GM12878 (cell line): ENCODE results near the gene SORCS2. TPM values are rescaled to one million over a fixed set of nuclear protein-coding genes. Genes with fewer than 3 reads are reported as not detected.

Experiments used
- ATAC-seq: fragments of 200-7000 bp; cut with Tn5 transposase; 3 replicates; pipeline ENCODE4 v1.9.1; 2020; ENCODE audit warnings: mild to moderate bottlenecking, moderate library complexity
- BruUV-seq: library from RNA; stranded (reverse); fragments of 400-500 nt; replicated peaks from 2 replicates; lab custom pipeline; 2021; lab: Mats Ljungman, UMichigan
- CTCF ChIA-PET: fragments of 300-600 bp; sonication (Branson Sonifier 250); formaldehyde crosslinking; extraction: SDS; loops from one replicate; lab custom pipeline; 2021; ENCODE audit warnings: inconsistent platforms; lab: Yijun Ruan, JAX
- POLR2A ChIA-PET: fragments of 350-600 bp; formaldehyde crosslinking; extraction: SDS; loops from one replicate; lab custom pipeline; 2021; ENCODE audit warnings: inconsistent platforms; lab: Charles Lee
- RAD21 ChIA-PET: fragments of 300-600 bp; sonication (Branson Sonifier 250); formaldehyde crosslinking; loops from one replicate; lab custom pipeline; 2023; ENCODE audit warnings: antibody characterized with exemption; ENCODE audit not compliant: unreplicated experiment; lab: Charles Lee
- SMC1A ChIA-PET: fragments of 300-600 bp; sonication (Branson Sonifier 250); formaldehyde crosslinking; loops from one replicate; lab custom pipeline; 2023; ENCODE audit not compliant: unreplicated experiment, uncharacterized antibody; lab: Charles Lee
- DNase-seq: peaks from one replicate; pipeline ENCODE4 v3.0.0-alpha.2; 2011; ENCODE audit warnings: low read depth, low spot score
- FAIRE-seq: peaks from 3 replicates; lab custom pipeline; 2011; peaks lifted over from hg19 to GRCh38; lab: Jason Lieb, UNC
- H2AFZ ChIP-seq: 2 replicates; pipeline ENCODE4 v1.6.0; 2011; ENCODE audit warnings: low read depth, low read length, control low read depth; ENCODE audit not compliant: control insufficient read depth
- H3K27ac ChIP-seq: 2 replicates; pipeline ENCODE4 v1.5.1; 2011; ENCODE audit warnings: control low read depth; ENCODE audit not compliant: control insufficient read depth, insufficient read depth
- H3K27me3 ChIP-seq, 2 experiments: replicated peaks in 1 of 2; 2 replicates each; pipeline versions ENCODE4 v1.6.0 to v1.6.1; 2011; ENCODE audit warnings: low read length in 1 of 2; ENCODE audit not compliant: control insufficient read depth in 2 of 2, insufficient read depth in 2 of 2
- H3K36me3 ChIP-seq, 2 experiments: 2 replicates each; pipeline ENCODE4 v1.5.1; 2011; ENCODE audit warnings: low read length in 1 of 2; ENCODE audit not compliant: control insufficient read depth in 2 of 2, insufficient read depth in 2 of 2
- H3K4me1 ChIP-seq: 2 replicates; pipeline ENCODE4 v1.6.1; 2011; ENCODE audit warnings: mild to moderate bottlenecking, low read length, moderate library complexity, mixed read lengths; ENCODE audit not compliant: control insufficient read depth, insufficient read depth
- H3K4me2 ChIP-seq: 2 replicates; pipeline ENCODE4 v1.6.0; 2011; ENCODE audit warnings: control low read depth; ENCODE audit not compliant: control insufficient read depth, insufficient read depth
- H3K4me3 ChIP-seq: fragments of 200-600 bp; sonication (generic); 2 replicates; pipeline ENCODE4 v1.5.1; 2016
- H3K79me2 ChIP-seq: 2 replicates; pipeline ENCODE4 v1.6.0; 2011; ENCODE audit warnings: low read length; ENCODE audit not compliant: control insufficient read depth, insufficient read depth
- H3K9ac ChIP-seq: 2 replicates; pipeline ENCODE4 v1.8.0; 2011; ENCODE audit warnings: low read length, control low read depth, mixed read lengths; ENCODE audit not compliant: control insufficient read depth, insufficient read depth
- H3K9me3 ChIP-seq: replicated peaks from 3 replicates; pipeline ENCODE4 v1.5.1; 2011; ENCODE audit warnings: mild to moderate bottlenecking, low read length; ENCODE audit not compliant: control insufficient read depth, insufficient read depth
- H4K20me1 ChIP-seq: 2 replicates; pipeline ENCODE4 v1.6.0; 2011; ENCODE audit not compliant: control insufficient read depth, insufficient read depth
- BACH1 ChIP-seq: fragments of 450-650 bp; IDR thresholded peaks from 2 replicates; pipeline ENCODE4 v1.6.1; 2017; ENCODE audit warnings: mild to moderate bottlenecking, borderline replicate concordance
- CBX3 ChIP-seq: fragments of 200-600 bp; sonication (generic); IDR thresholded peaks from 2 replicates; pipeline ENCODE4 v1.6.1; 2016; ENCODE audit warnings: low read depth, borderline replicate concordance
- CHD2 ChIP-seq: IDR thresholded peaks from 2 replicates; pipeline ENCODE4 v1.6.1; 2011; ENCODE audit warnings: low read depth, low read length, improper control_type of control experiment, borderline replicate concordance
- EZH2 ChIP-seq: IDR thresholded peaks from 2 replicates; pipeline ENCODE4 v1.6.1; 2012; ENCODE audit warnings: low read depth, mild to moderate bottlenecking, control low read depth, inconsistent platforms, low read length, borderline replicate concordance; ENCODE audit not compliant: control insufficient read depth
- MAX ChIP-seq: IDR thresholded peaks from 2 replicates; pipeline ENCODE4 v1.6.1; 2012; ENCODE audit warnings: low read depth, low read length, improper control_type of control experiment
- NFXL1 ChIP-seq: fragments of 450-650 bp; IDR thresholded peaks from 2 replicates; pipeline ENCODE4 v1.6.1; 2017; ENCODE audit warnings: antibody characterized with exemption, mild to moderate bottlenecking, borderline replicate concordance
- PML ChIP-seq: IDR thresholded peaks from 2 replicates; pipeline ENCODE4 v1.6.1; 2012; ENCODE audit warnings: low read length, inconsistent platforms
- POLR2AphosphoS2 ChIP-seq: IDR thresholded peaks from 2 replicates; pipeline ENCODE4 v1.6.1; 2011; ENCODE audit warnings: low read depth, mild to moderate bottlenecking, low read length, improper control_type of control experiment, moderate library complexity
- RBBP5 ChIP-seq: fragments of 200-600 bp; sonication (generic); conservative IDR thresholded peaks from 2 replicates; pipeline ENCODE4 v1.6.1; 2016
- RFX5 ChIP-seq: IDR thresholded peaks from 2 replicates; pipeline ENCODE4 v1.6.1; 2011; ENCODE audit warnings: low read depth, low read length, improper control_type of control experiment
- SKIL ChIP-seq: fragments of 450-650 bp; IDR thresholded peaks from 2 replicates; pipeline ENCODE4 v1.6.1; 2017; ENCODE audit warnings: mild to moderate bottlenecking, low read depth, inconsistent platforms; ENCODE audit not compliant: poor library complexity, severe bottlenecking
- ZBTB11 ChIP-seq: fragments of 450-650 bp; formaldehyde crosslinking; IDR thresholded peaks from 2 replicates; pipeline ENCODE4 v1.5.0; 2022; ENCODE audit warnings: mild to moderate bottlenecking, missing genetic modification characterization
- ZNF384 ChIP-seq: IDR thresholded peaks from 2 replicates; pipeline ENCODE4 v1.6.1; 2012; ENCODE audit warnings: low read depth, mild to moderate bottlenecking, low read length, improper control_type of control experiment, borderline replicate concordance
- WGBS: methylation state at CpG from one replicate; pipeline ENCODE4 v1.1.6; 2016; ENCODE audit warnings: low lambda C conversion rate; ENCODE audit not compliant: insufficient replicate concordance, insufficient coverage; ENCODE audit errors: missing lambda C conversion rate; 5-methylcytosine and 5-hydroxymethylcytosine counted together
- in situ Hi-C: fragments of 300-500 bp; cut with MboI; formaldehyde crosslinking; loops from 9 replicates; pipeline ENCODE4 v1.14.3; 2018; ENCODE audit warnings: mixed read lengths
- intact Hi-C: fragments of 100-400 bp; cut with micrococcal nuclease; formaldehyde crosslinking; loops from one replicate; pipeline ENCODE4 v1.14.2; 2022; ENCODE audit not compliant: unreplicated experiment
- polyA plus RNA-seq, 11 experiments: library from polyadenylated mRNA; depleted of rRNA in 4 of 11; unstranded in 6 of 11; stranded (reverse) in 5 of 11; fragments of >200 nt; fragmentation: Nextera tagmentation in 4 of 11; fragmentation: Illumina TruSeq in 1 of 11; extraction: Ambion mirVana in 4 of 11; extraction: Trizol in 1 of 11; gene quantifications; 1 replicate in 1 of 11; 2 replicates in 10 of 11; pipeline versions ENCODE4 v1.2.1 to v1.2.3, GENCODE V29; 2011 to 2016; ENCODE audit warnings: inconsistent platforms in 2 of 11, missing spikeins in 2 of 11, low read depth in 1 of 11
- total RNA-seq, 4 experiments: library from RNA; depleted of rRNA in 3 of 4; stranded (reverse); fragments of >200 nt in 3 of 4; fragmentation: Illumina TruSeq in 1 of 4; extraction: Trizol in 1 of 4; gene quantifications; 2 replicates each; pipeline versions ENCODE4 v1.2.1 to v1.2.3, GENCODE V29; 2013 to 2021
- TF ChIP-seq, protein P1 (sequence below): IDR thresholded peaks from 2 replicates; pipeline ENCODE4 v1.6.1; 2011; ENCODE audit warnings: low read depth, mild to moderate bottlenecking, low read length, moderate library complexity, borderline replicate concordance; ENCODE audit errors: extremely low read depth
- TF ChIP-seq, protein P2 (sequence below): fragments of 450-650 bp; IDR thresholded peaks from 2 replicates; pipeline ENCODE4 v1.6.1; 2016; ENCODE audit warnings: mild to moderate bottlenecking

Gene SORCS2
- total and polyA plus RNA-seq, 10 of the 15 experiments (the other 5 are each of a cell fraction or from before 2014, with no cell fraction given): 0.01 to 0.15 (median 0.05) TPM; not detected in 5

GRCh38 chr4:7309181-7309580 lies 116.8 kb downstream of the SORCS2 start:
- DNase-seq (no peak), FAIRE-seq (no peak), ATAC-seq (no peak)
- BruUV-seq: no TSS peak
- H3K4me2 ChIP-seq: no peak overlapping the region
- no peaks in the 10 kb centered on the region for H3K79me2 ChIP-seq
- ChIA-PET CTCF (no interaction called here), POLR2A (no interaction called here), RAD21 (no interaction called here), SMC1A (no interaction called here)
- no peak overlapping the region for H3K4me3 ChIP-seq
- H3K27ac ChIP-seq: no peak overlapping the region
- intact Hi-C loops: no loop called here
- no peaks in the 10 kb centered on the region for H3K36me3 ChIP-seq
- no peaks in the 10 kb centered on the region for H3K4me1 ChIP-seq
- H3K9me3 ChIP-seq: no peaks in the 10 kb centered on the region
- in situ Hi-C loops: no loop called here
- peaks cover 0 to 4% of the 10 kb centered on the region in 2 experiments; a peak in 1 of 4 replicates for H3K27me3 ChIP-seq
- no peak overlapping the region for H3K9ac ChIP-seq
- H4K20me1 ChIP-seq: no peaks in the 10 kb centered on the region
- 16% methylated on average over 13 of the region's 13 CpGs for WGBS
- H2AFZ ChIP-seq: no peak overlapping the region
- TF ChIP-seq ZBTB11 (CRISPR knock-in tag) (no peak), NFXL1 (no peak), RBBP5 (no peak), SKIL (no peak), PML (no peak), BACH1 (no peak), CBX3 (no peak), MAX (no peak), ZNF384 (no peak), CHD2 (no peak), POLR2AphosphoS2 (no peak), RFX5 (no peak), EZH2 (no peak)
- TF ChIP-seq, protein P1, sequence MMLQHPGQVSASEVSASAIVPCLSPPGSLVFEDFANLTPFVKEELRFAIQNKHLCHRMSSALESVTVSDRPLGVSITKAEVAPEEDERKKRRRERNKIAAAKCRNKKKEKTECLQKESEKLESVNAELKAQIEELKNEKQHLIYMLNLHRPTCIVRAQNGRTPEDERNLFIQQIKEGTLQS: no peak
- TF ChIP-seq, protein P2, sequence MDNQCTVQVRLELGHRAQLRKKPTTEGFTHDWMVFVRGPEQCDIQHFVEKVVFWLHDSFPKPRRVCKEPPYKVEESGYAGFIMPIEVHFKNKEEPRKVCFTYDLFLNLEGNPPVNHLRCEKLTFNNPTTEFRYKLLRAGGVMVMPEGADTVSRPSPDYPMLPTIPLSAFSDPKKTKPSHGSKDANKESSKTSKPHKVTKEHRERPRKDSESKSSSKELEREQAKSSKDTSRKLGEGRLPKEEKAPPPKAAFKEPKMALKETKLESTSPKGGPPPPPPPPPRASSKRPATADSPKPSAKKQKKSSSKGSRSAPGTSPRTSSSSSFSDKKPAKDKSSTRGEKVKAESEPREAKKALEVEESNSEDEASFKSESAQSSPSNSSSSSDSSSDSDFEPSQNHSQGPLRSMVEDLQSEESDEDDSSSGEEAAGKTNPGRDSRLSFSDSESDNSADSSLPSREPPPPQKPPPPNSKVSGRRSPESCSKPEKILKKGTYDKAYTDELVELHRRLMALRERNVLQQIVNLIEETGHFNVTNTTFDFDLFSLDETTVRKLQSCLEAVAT: no peak
